NCI-H524 treated with DMSO at 0.1 percent for 48 hours (cell line): ENCODE results near the gene TTLL12.

Experiments used
- DNase-seq: peaks from one replicate; lab custom pipeline; 2025; lab: John Stamatoyannopoulos, UW

The TTLL12 gene

GRCh38 chr22:43199541-43199940, 12.6 kb upstream of the TTLL12 start:
- DNase-seq: no peak

GRCh38 chr22:43198936-43199335, 12.0 kb upstream of the TTLL12 start:
- DNase-seq: no peak

- no peak for DNase-seq
Observed at GRCh38 chr22:43198126-43198525, 11.2 kb upstream of the TTLL12 start.

- no peak for DNase-seq
Observed at GRCh38 chr22:43197271-43197941, 10.5 kb upstream of the TTLL12 start.

DNA sequence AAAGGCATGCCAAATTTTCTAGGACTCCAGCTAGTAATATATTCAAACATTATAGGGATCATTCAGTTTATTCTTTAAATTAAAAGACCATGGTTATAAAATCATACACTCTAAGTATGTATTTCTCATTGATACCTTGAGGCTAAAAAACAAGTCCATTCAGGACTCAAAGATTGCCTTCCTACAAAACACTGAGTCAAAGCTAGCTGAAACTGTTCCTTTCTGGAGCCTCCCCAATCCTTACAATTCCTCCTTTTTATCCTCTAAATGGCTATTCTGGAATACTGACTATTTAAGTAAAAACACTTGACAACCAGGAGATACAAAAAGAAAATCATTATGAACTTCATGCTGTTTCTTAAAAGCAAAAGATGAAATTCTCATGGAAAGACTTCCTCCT, 4.9 kb upstream of the TTLL12 start:
- DNase-seq: no peak

- DNase-seq: no peak
Observed at GRCh38 chr22:43188829-43189545, 2.1 kb upstream of the TTLL12 start.

GRCh38 chr22:43187171-43188099, 501 bp upstream of the TTLL12 start:
- DNase-seq: peak; percentile 61

DNA sequence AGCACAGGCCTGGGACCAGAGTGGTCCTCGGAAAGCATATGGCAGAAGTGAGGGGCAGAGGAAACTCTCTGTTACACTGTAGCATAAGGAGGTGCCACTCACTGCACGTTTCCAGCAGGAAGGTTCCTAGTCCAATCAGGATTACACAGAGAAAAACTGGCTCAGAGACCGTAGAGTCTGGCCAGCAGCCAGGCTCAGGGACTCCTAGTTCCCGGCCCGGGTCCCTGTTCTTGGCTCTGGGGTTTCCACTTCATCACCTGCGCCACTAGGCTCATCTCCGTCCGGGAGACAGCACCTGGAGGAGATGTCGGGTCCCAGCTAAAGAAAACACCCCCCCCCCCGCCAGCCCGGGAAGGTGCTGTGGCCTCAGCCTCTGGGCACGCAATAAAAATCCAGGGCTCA, 1.1 kb downstream of the TTLL12 start:
- no peak for DNase-seq

- no peak for DNase-seq
Observed at GRCh38 chr22:43183496-43184277, 3.2 kb downstream of the TTLL12 start.

- DNase-seq: no peak
Observed at GRCh38 chr22:43182726-43183125, 4.2 kb downstream of the TTLL12 start.

GRCh38 chr22:43182118-43182517, 4.8 kb downstream of the TTLL12 start:
- no peak for DNase-seq

- DNase-seq: no peak
Observed at GRCh38 chr22:43181321-43182076, 5.4 kb downstream of the TTLL12 start.

GRCh38 chr22:43180670-43181069, 6.3 kb downstream of the TTLL12 start:
- DNase-seq: no peak

- no peak for DNase-seq
Observed at GRCh38 chr22:43179911-43180195, 7.1 kb downstream of the TTLL12 start.

- DNase-seq: no peak
Observed at GRCh38 chr22:43179146-43179910, 7.6 kb downstream of the TTLL12 start.

DNA sequence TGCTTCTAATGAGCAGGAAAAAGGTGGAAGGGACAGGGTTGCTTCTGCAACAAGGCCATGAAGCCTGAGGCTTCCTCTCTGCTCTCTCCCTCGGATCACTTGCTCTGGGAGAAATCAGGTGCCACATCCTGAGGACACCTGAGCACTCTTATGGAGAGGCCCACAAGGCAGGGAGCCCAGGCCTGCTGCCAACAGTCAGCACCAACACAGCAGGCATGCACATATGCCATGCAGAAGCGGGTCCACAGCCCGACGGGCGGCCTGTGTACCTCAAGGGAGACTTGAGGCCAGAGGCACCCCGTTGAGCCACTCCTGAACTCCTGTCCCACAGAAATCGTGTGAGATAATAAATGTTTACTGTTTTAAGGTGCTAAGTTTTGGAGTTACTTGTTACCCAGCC, 9.5 kb downstream of the TTLL12 start:
- no peak for DNase-seq

DNA sequence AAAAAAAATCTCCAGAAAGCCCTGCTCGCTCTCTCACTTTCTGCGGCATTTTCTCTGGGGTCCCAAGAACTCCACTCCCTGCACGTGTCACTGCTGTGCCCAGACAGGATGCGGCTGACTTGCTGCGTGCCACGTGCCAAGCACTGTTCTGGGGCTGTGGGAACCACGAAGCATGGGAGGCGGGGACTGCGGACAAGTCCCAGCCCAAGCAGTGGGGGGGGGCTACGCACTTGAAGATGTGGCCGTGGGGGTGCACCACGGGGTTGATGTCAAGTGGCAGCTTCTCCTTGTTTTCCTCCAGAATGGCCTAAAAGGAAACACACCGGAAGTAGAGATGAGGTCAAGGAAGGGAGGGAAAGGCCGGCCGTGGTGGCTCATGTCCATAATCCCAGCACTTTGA, 10.8 kb downstream of the TTLL12 start:
- DNase-seq: no peak

- DNase-seq: no peak
Observed at GRCh38 chr22:43174941-43175531, 11.9 kb downstream of the TTLL12 start.

GRCh38 chr22:43173976-43174720, 12.8 kb downstream of the TTLL12 start:
- no peak for DNase-seq
